ENCODE data around the gene KRTAP10-1. TPM values are rescaled to one million over a fixed set of nuclear protein-coding genes. Genes with fewer than 3 reads are reported as not detected.

KRTAP10-1 gene
- total RNA-seq, 1 donor: not detected

DNA sequence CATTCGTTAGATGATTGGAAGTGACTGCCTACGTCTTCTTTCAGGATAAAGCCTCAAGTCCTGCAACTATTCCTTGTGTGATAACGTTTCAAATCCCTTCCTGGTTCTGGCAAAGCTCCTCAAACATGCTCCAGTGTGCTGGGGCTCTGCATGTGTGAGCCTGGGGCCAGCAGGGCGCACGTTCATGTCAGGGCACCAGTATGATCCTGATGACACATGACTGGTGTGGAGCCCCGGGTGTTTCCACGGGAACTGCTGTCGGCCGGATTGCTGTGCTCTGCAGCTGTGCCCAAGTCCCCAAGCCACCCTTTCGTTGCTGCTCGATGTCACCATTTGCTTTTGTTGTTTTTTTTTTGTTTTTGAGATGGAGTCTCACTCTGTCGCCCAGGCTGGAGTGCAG lies 21.3 kb downstream of the KRTAP10-1 start:
- H3K4me3 ChIP-seq (ENCODE audit: low read depth, low read length): no peak overlapping the region
- TF ChIP-seq CTCF (IDR thresholded peaks at IDR 0.05; ENCODE audit: insufficient read depth, low read length): no peak
- no peak for DNase-seq (ENCODE audit: low read depth)

GRCh38 chr21:44517175-44517899 lies 22.7 kb downstream of the KRTAP10-1 start:
- no peak for TF ChIP-seq CTCF (IDR thresholded peaks at IDR 0.05; ENCODE audit: insufficient read depth, low read length)
- peak; percentile 63 for DNase-seq (ENCODE audit: low read depth)
- peak overlapping the region; percentile 23 for H3K4me3 ChIP-seq (ENCODE audit: low read depth, low read length)

DNA sequence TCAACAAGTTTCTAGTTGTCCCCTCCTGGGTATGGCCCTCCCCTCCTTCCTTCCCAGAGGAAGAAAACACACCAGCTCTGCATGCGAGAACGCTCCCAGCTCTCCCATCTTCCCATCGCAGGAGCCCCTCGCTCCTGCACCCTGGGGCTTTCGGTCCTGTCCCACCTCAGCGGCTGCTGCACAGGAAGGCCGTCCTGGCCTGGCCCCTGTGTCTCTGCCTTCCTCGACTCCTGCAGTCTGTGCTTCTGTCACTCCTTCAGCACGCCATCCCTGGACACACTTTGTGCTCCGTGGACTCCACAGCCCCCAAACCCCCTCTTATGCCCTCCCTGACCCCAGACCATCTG lies 23.2 kb downstream of the KRTAP10-1 start:
- DNase-seq (ENCODE audit: low read depth): no peak
- TF ChIP-seq CTCF (IDR thresholded peaks at IDR 0.05; ENCODE audit: insufficient read depth, low read length): no peak
- peak overlapping the region; percentile 17 for H3K4me3 ChIP-seq (ENCODE audit: low read depth, low read length)

DNA sequence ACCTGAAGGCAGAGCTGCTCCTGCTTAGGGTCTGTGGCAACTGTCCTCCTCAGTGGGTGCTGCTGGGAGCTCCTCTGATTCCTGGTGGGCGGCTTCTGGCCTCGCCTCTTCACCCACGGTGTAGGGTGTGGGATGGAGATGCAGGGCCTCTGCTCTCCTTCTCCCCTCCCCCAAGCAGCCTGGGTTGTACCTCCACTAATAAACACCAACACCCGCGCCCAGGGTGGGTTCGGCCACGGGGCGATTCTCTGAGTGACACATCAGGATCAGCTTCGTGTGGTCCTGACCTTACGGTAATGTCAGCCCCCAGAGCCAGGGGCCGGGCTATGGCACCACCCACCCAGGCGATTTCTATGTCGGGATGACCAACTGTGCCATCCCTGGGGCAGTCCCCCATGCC lies 23.7 kb downstream of the KRTAP10-1 start:
- no peak for DNase-seq (ENCODE audit: low read depth)
- H3K4me3 ChIP-seq (ENCODE audit: low read depth, low read length): no peak overlapping the region
- TF ChIP-seq CTCF (IDR thresholded peaks at IDR 0.05; ENCODE audit: insufficient read depth, low read length): no peak

DNA sequence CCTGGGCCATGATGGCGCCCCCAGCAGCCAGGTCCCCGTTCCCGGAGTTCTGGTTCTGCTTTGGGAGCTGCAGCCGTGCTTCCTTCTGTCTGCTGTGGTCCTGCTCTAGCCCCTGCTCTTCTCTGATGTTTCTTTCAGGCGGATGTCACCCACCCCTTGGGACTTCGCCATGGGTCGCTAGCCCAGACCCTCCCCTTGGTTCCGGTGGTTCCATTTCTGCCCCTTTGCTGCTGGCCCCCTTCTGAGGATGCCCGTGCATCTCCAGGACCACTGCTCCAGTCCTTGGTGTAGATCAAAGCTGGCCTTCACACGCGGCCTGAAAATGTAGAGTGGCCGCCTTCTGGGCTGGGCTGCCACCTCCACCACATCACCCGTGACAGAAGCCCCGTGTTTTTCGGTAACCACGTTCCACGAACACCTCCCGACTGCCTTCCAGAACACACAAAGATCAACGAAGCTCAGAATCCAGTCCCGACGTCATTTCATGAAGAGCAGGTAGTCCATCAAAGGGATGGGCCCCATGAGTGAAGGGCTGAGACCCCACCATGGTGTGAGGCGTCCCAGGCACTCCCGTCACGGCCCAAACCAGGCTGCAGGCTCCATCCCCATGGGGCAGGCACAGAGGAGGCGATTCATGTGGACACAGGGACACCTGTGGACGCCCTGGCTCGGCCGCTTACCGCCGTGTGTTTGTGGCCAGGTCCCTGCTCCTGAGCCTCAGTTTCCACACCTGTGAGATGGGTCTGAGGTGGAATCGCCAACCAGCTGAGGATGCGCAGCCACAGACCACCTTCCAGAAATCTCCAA lies 24.4 kb downstream of the KRTAP10-1 start:
- no peak for DNase-seq (ENCODE audit: low read depth)
- no peak overlapping the region for H3K4me3 ChIP-seq (ENCODE audit: low read depth, low read length)
- TF ChIP-seq CTCF (IDR thresholded peaks at IDR 0.05; ENCODE audit: insufficient read depth, low read length): no peak

DNA sequence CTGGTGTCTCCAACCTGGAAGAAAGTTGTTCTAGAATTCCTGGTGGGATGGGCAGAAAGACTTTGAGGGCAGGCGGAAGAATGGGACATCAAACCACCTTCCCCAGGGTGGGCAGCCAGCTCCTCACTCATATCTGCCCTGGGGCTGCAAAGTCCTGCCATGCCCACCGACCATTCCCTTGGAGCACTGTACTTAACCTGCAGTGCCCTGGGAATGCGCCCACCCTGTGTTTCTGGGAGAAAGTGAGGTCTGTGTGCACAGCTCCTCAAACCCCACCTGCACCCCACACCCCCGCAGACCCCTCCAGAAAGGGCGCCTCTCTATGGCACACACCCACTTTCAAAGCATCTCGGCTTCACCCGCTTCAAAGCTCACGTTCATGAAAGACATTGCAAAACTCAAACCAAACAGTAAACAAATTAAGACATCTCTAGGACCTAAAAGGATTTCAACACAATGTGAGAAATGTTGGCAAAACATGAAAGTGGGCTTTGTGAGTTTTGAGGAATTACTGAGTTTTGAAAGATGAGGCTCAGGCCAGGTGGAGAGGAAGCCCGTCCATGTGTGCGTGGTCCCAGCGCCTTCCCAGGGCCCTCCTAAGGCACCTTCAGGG lies 25.1 kb downstream of the KRTAP10-1 start:
- TF ChIP-seq CTCF (IDR thresholded peaks at IDR 0.05; ENCODE audit: insufficient read depth, low read length): no peak
- no peak for DNase-seq (ENCODE audit: low read depth)

More for the DNA sequence above, 25.1 kb downstream of the KRTAP10-1 start:
- H3K4me3 ChIP-seq (ENCODE audit: low read depth, low read length): no peak overlapping the region
